Measurements from ENCODE around the gene RUSF1.
"Not testable (repeated sequence)": the region's sequence is repeated elsewhere in the genome, so short reads cannot be mapped to it uniquely, and the experiment has no call there.

RUSF1 gene

DNA sequence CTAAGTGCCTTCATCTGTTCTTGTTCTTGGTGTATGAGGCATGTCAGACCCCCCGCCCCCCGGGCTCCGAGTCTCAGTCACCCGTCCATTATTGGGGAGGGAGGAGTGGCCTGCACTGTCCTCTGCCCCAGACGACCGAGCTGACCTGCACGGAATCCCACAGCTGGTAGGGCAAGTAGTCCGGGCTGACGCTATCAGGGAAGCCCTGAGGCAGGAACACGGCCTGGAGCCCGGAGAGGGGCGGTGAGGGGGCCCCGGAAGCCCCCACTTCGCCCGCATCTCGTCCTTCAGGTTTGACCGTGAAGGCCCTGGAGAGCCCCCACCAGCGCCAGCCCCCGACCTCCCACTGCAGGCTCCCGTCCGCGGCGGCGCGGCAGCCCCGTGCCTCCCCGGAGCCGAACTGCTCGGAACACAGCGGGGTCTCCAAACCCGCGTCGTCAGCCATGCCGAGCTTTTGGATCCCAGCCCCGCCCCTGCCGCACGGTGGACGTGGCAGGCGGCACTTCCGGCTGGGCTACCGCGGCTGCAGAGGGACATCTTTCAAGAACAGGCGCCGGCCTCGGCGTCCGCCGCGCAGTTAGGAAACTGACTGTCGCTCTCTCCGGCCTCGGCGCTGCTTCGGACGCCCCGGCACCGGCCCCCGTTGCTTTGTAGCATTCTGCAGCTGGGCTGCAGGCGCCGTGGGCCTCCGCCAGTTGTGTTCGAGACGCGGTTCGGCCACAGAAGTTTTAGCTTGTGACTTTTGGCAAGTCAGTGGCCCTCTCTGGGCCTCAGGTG, at the start of gene RUSF1:
Gene RUSF1, minus strand, starts transcription at position 463 of the 777 bp plus-strand sequence. Its CDS starts 18 bp downstream, at position 445.
- Mint-ChIP-seq H3K27ac (peak within 1 kb of the TSS; percentile 93), H3K9me3 (no peaks in the 10 kb centered on the region), H3K36me3 (ENCODE audit: low read depth) (peaks cover 11% of the 10 kb centered on the region), H3K4me1 (ENCODE audit: low read depth) (peaks cover 33% of the 10 kb centered on the region), H3K27me3 (ENCODE audit: low read depth) (no peaks in the 10 kb centered on the region), H3K4me3 (peak within 1 kb of the TSS; percentile 94)

DNA sequence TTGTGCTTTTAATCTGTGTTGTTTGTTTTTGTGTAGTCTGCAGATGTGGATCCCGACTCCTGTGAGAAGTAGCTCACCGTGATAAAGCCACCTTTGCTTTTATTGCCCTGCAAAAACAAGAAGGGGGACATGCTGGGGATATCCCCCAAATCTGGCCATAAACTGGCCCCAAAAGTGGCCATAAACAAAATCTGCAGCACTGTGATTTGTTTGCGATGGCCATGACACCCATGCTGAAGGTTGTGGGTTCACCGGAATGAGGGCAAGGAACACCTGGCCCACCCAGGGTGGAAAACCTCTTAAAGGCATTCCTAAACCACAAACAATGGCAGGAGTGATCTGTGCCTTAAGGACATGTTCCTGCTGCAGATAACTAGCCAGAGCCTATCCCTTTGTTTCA, 34.6 kb upstream of the RUSF1 start:
- H3K4me3 Mint-ChIP-seq: no peak overlapping the region
- H3K27me3 Mint-ChIP-seq (ENCODE audit: low read depth): peaks cover 18% of the 10 kb centered on the region
- H3K36me3 Mint-ChIP-seq (ENCODE audit: low read depth): no peaks in the 10 kb centered on the region
- H3K4me1 Mint-ChIP-seq (ENCODE audit: low read depth): no peaks in the 10 kb centered on the region
- H3K27ac Mint-ChIP-seq: no peak overlapping the region
- H3K9me3 Mint-ChIP-seq: peaks cover 29% of the 10 kb centered on the region

GRCh38 chr16:31539762-31540161, 31.6 kb upstream of the RUSF1 start:
- peaks cover 27% of the 10 kb centered on the region for H3K27me3 Mint-ChIP-seq (ENCODE audit: low read depth)
- not testable (repeated sequence) for H3K36me3 Mint-ChIP-seq (ENCODE audit: low read depth); H3K27ac Mint-ChIP-seq; H3K4me3 Mint-ChIP-seq; H3K4me1 Mint-ChIP-seq (ENCODE audit: low read depth)
- peaks cover 26% of the 10 kb centered on the region for H3K9me3 Mint-ChIP-seq

DNA sequence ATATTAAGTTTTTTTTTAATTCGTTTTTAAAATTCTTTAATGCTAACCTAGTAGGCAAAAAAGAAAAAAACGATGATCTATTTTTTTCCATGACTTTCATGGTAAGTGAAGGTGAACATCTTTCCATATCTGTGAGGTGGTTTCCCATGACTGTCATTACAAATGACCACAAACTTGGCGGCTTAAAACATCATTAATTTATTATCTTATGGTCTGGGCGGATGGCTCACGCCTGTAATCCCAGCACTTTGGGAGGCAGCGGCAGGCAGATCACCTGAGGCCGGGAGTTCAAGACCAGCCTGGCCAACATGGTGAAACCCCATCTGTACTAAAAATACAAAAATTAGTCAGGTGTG, 30.0 kb upstream of the RUSF1 start:
- peaks cover 26% of the 10 kb centered on the region for H3K9me3 Mint-ChIP-seq
- peaks cover 27% of the 10 kb centered on the region for H3K27me3 Mint-ChIP-seq (ENCODE audit: low read depth)
- not testable (repeated sequence) for H3K4me1 Mint-ChIP-seq (ENCODE audit: low read depth); H3K36me3 Mint-ChIP-seq (ENCODE audit: low read depth); H3K4me3 Mint-ChIP-seq; H3K27ac Mint-ChIP-seq

GRCh38 chr16:31537362-31538242, 29.4 kb upstream of the RUSF1 start:
- H3K4me1 Mint-ChIP-seq (ENCODE audit: low read depth): no peaks in the 10 kb centered on the region
- H3K27me3 Mint-ChIP-seq (ENCODE audit: low read depth): peaks cover 27% of the 10 kb centered on the region
- no peak overlapping the region for H3K4me3 Mint-ChIP-seq
- H3K27ac Mint-ChIP-seq: no peak overlapping the region
- H3K9me3 Mint-ChIP-seq: peaks cover 26% of the 10 kb centered on the region
- H3K36me3 Mint-ChIP-seq (ENCODE audit: low read depth): no peaks in the 10 kb centered on the region

- Mint-ChIP-seq H3K27ac (no peak overlapping the region), H3K9me3 (peaks cover 20% of the 10 kb centered on the region), H3K27me3 (ENCODE audit: low read depth) (peaks cover 27% of the 10 kb centered on the region), H3K4me1 (ENCODE audit: low read depth) (no peaks in the 10 kb centered on the region), H3K36me3 (ENCODE audit: low read depth) (no peaks in the 10 kb centered on the region), H3K4me3 (no peak overlapping the region)
These were observed 28.7 kb upstream of the RUSF1 start for GRCh38 chr16:31536804-31537361.

GRCh38 chr16:31535737-31536136, 27.5 kb upstream of the RUSF1 start:
- Mint-ChIP-seq H3K9me3 (peaks cover 13% of the 10 kb centered on the region), H3K4me3 (no peak overlapping the region), H3K36me3 (ENCODE audit: low read depth) (no peaks in the 10 kb centered on the region), H3K4me1 (ENCODE audit: low read depth) (no peaks in the 10 kb centered on the region), H3K27me3 (ENCODE audit: low read depth) (peaks cover 27% of the 10 kb centered on the region), H3K27ac (no peak overlapping the region)

DNA sequence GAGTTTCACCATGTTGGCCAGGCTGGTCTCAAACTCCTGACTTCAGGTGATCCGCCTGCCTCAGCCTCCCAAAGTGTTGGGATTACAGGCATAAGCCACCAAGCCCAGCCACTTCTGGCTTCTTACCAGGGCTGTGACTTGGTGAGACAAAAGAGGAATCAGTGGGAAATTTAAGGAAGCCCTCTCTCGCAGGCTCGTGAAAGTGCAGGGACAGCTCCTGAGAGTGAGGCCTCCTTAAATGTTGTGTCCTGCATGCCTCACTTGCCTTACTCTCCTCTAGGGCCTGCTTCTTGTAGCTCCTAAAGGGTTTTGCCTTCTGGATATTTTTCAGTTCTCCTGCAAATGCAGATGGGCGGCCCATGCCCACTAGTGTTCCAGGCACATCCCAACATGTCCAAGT, 24.7 kb upstream of the RUSF1 start:
- Mint-ChIP-seq H3K27me3 (ENCODE audit: low read depth) (peaks cover 29% of the 10 kb centered on the region), H3K36me3 (ENCODE audit: low read depth) (no peaks in the 10 kb centered on the region), H3K27ac (no peak overlapping the region), H3K9me3 (no peaks in the 10 kb centered on the region), H3K4me1 (ENCODE audit: low read depth) (peaks cover 2% of the 10 kb centered on the region), H3K4me3 (no peak overlapping the region)

GRCh38 chr16:31532120-31532519, 23.9 kb upstream of the RUSF1 start:
- Mint-ChIP-seq H3K36me3 (ENCODE audit: low read depth) (no peaks in the 10 kb centered on the region), H3K27ac (no peak overlapping the region), H3K4me3 (no peak overlapping the region), H3K9me3 (no peaks in the 10 kb centered on the region), H3K27me3 (ENCODE audit: low read depth) (peaks cover 30% of the 10 kb centered on the region), H3K4me1 (ENCODE audit: low read depth) (peaks cover 2% of the 10 kb centered on the region)

GRCh38 chr16:31531096-31531495, 22.9 kb upstream of the RUSF1 start:
- Mint-ChIP-seq H3K4me1 (ENCODE audit: low read depth) (peaks cover 2% of the 10 kb centered on the region), H3K27me3 (ENCODE audit: low read depth) (peaks cover 29% of the 10 kb centered on the region), H3K27ac (no peak overlapping the region), H3K36me3 (ENCODE audit: low read depth) (no peaks in the 10 kb centered on the region), H3K4me3 (no peak overlapping the region), H3K9me3 (no peaks in the 10 kb centered on the region)

- Mint-ChIP-seq H3K4me1 (ENCODE audit: low read depth) (peaks cover 2% of the 10 kb centered on the region), H3K27ac (no peak overlapping the region), H3K36me3 (ENCODE audit: low read depth) (no peaks in the 10 kb centered on the region), H3K9me3 (no peaks in the 10 kb centered on the region), H3K27me3 (ENCODE audit: low read depth) (peaks cover 22% of the 10 kb centered on the region), H3K4me3 (no peak overlapping the region)
These were observed 22.2 kb upstream of the RUSF1 start for GRCh38 chr16:31530405-31530804.

DNA sequence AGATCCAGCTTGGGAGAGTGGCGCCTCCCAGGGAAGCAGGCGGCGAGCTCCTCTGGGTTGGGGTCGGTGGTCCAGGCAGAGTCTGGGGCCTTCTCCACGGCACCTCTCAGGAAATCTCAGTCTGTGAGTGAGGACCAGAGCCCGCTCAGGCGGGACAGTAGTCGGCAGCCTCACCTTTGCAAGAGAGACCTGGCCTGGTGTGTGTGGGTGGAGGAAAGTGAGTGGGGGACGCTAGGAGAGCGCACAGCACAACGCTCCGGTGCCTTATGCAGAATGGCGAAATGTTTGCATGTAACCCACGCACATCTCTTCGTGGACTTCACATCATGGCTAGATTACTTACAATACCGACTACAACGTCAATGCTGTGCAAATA, 21.7 kb upstream of the RUSF1 start:
- Mint-ChIP-seq H3K4me1 (ENCODE audit: low read depth) (peaks cover 2% of the 10 kb centered on the region), H3K27me3 (ENCODE audit: low read depth) (peaks cover 22% of the 10 kb centered on the region), H3K4me3 (no peak overlapping the region), H3K27ac (no peak overlapping the region), H3K9me3 (no peaks in the 10 kb centered on the region), H3K36me3 (ENCODE audit: low read depth) (no peaks in the 10 kb centered on the region)

GRCh38 chr16:31529108-31529936, 21.1 kb upstream of the RUSF1 start:
- Mint-ChIP-seq H3K4me3 (no peak overlapping the region), H3K4me1 (ENCODE audit: low read depth) (peaks cover 2% of the 10 kb centered on the region), H3K9me3 (no peaks in the 10 kb centered on the region), H3K27me3 (ENCODE audit: low read depth) (peaks cover 22% of the 10 kb centered on the region), H3K27ac (no peak overlapping the region), H3K36me3 (ENCODE audit: low read depth) (no peaks in the 10 kb centered on the region)

GRCh38 chr16:31528523-31529107, 20.4 kb upstream of the RUSF1 start:
- H3K27ac Mint-ChIP-seq: no peak overlapping the region
- no peak overlapping the region for H3K4me3 Mint-ChIP-seq
- H3K27me3 Mint-ChIP-seq (ENCODE audit: low read depth): peaks cover 22% of the 10 kb centered on the region
- H3K9me3 Mint-ChIP-seq: no peaks in the 10 kb centered on the region
- peaks cover 2% of the 10 kb centered on the region for H3K4me1 Mint-ChIP-seq (ENCODE audit: low read depth)
- no peaks in the 10 kb centered on the region for H3K36me3 Mint-ChIP-seq (ENCODE audit: low read depth)
